ENCODE results near the gene CRLF2.
A peak's percentile ranks its signal among the peaks of the same experiment; 100 is the strongest.
"Not testable (repeated sequence)": the region's sequence is repeated elsewhere in the genome, so short reads cannot be mapped to it uniquely, and the experiment has no call there.

Gene CRLF2

DNA sequence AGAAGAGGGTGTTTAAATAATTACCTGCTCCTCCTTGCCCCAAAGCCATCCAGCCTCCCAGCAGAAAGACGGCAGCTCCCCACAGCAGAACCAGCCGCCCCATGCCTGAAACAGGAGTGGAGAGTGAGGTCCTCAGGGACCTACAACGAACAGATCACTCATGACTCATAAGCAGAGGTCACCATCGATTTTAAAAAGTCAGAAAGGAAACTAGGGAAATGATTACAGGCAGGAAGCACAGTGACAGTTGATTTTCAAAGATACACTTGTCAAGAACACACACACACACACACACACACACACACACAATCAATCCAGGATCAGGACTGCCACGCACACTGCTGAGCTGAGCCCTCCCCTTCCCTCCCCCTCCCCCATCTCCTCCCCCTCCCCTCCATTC lies at the start of gene CRLF2:
CRLF2 (minus strand) TSS at position 118 of the 400 bp plus-strand sequence; CDS start at position 103, 15 bp downstream.
- no peaks in the 10 kb centered on the region for H3K4me1 ChIP-seq (ENCODE audit: insufficient read depth, low read length, poor library complexity, severe bottlenecking)

GRCh38 chrX:1261771-1262170 lies 49.3 kb upstream of the CRLF2 start:
- H3K9me2 ChIP-seq (replicated peaks; ENCODE audit: low read depth, low read length); H3K4me3 ChIP-seq (ENCODE audit: low read length, poor library complexity, severe bottlenecking); H3K27me3 ChIP-seq (ENCODE audit: insufficient read depth, low read length, poor library complexity, severe bottlenecking); H2AFZ ChIP-seq (ENCODE audit: low read length); H3K9ac ChIP-seq (ENCODE audit: low read depth, low read length, poor library complexity, severe bottlenecking); H3K4me1 ChIP-seq (ENCODE audit: insufficient read depth, low read length, poor library complexity, severe bottlenecking); H3K9me3 ChIP-seq (ENCODE audit: insufficient read depth, low read depth, low read length); H4K20me1 ChIP-seq (ENCODE audit: insufficient read depth, low read length, poor library complexity, severe bottlenecking); H3K36me3 ChIP-seq (ENCODE audit: insufficient read depth, low read length); H3F3A ChIP-seq (ENCODE audit: low read depth); H3K4me2 ChIP-seq (ENCODE audit: low read depth, low read length, poor library complexity, severe bottlenecking); H3K79me2 ChIP-seq (ENCODE audit: insufficient read depth, low read length): not testable (repeated sequence)

More for the DNA sequence above, at the start of gene CRLF2:
- Histone ChIP-seq H3K9ac (ENCODE audit: low read depth, low read length, poor library complexity, severe bottlenecking) (peak within 1 kb of the TSS; percentile 79), H3K79me2 (ENCODE audit: insufficient read depth, low read length) (peaks cover 5% of the 10 kb centered on the region; the same call in 1 of the 2 replicates), H3K9me2 (replicated peaks; ENCODE audit: low read depth, low read length) (no peaks in the 10 kb centered on the region), H3K9me3 (ENCODE audit: insufficient read depth, low read depth, low read length) (no peaks in the 10 kb centered on the region), H3K36me3 (ENCODE audit: insufficient read depth, low read length) (no peaks in the 10 kb centered on the region), H3K27me3 (ENCODE audit: insufficient read depth, low read length, poor library complexity, severe bottlenecking) (no peaks in the 10 kb centered on the region), H2AFZ (ENCODE audit: low read length) (no peak within 1 kb of the TSS), H3F3A (ENCODE audit: low read depth) (no peaks in the 10 kb centered on the region), H3K4me3 (ENCODE audit: low read length, poor library complexity, severe bottlenecking) (peak within 1 kb of the TSS; percentile 72), H3K4me2 (ENCODE audit: low read depth, low read length, poor library complexity, severe bottlenecking) (peak within 1 kb of the TSS; percentile 79), H4K20me1 (ENCODE audit: insufficient read depth, low read length, poor library complexity, severe bottlenecking) (no peaks in the 10 kb centered on the region)
- TF ChIP-seq, protein P1, sequence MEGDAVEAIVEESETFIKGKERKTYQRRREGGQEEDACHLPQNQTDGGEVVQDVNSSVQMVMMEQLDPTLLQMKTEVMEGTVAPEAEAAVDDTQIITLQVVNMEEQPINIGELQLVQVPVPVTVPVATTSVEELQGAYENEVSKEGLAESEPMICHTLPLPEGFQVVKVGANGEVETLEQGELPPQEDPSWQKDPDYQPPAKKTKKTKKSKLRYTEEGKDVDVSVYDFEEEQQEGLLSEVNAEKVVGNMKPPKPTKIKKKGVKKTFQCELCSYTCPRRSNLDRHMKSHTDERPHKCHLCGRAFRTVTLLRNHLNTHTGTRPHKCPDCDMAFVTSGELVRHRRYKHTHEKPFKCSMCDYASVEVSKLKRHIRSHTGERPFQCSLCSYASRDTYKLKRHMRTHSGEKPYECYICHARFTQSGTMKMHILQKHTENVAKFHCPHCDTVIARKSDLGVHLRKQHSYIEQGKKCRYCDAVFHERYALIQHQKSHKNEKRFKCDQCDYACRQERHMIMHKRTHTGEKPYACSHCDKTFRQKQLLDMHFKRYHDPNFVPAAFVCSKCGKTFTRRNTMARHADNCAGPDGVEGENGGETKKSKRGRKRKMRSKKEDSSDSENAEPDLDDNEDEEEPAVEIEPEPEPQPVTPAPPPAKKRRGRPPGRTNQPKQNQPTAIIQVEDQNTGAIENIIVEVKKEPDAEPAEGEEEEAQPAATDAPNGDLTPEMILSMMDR (conservative IDR thresholded peaks at IDR 0.05; ENCODE audit: low read length): no peak
- no peak for TF ChIP-seq EZH2phosphoT487 (IDR thresholded peaks at IDR 0.05; ENCODE audit: borderline replicate concordance)

- Histone ChIP-seq H3K9me3 (ENCODE audit: insufficient read depth, low read depth, low read length) (no peaks in the 10 kb centered on the region), H2AFZ (ENCODE audit: low read length) (no peak overlapping the region), H3K9me2 (replicated peaks; ENCODE audit: low read depth, low read length) (no peaks in the 10 kb centered on the region), H3K4me1 (ENCODE audit: insufficient read depth, low read length, poor library complexity, severe bottlenecking) (no peaks in the 10 kb centered on the region), H3K36me3 (ENCODE audit: insufficient read depth, low read length) (no peaks in the 10 kb centered on the region), H3K79me2 (ENCODE audit: insufficient read depth, low read length) (no peaks in the 10 kb centered on the region), H3F3A (ENCODE audit: low read depth) (no peaks in the 10 kb centered on the region), H3K4me3 (ENCODE audit: low read length, poor library complexity, severe bottlenecking) (no peak overlapping the region), H3K9ac (ENCODE audit: low read depth, low read length, poor library complexity, severe bottlenecking) (no peak overlapping the region), H4K20me1 (ENCODE audit: insufficient read depth, low read length, poor library complexity, severe bottlenecking) (no peaks in the 10 kb centered on the region), H3K27me3 (ENCODE audit: insufficient read depth, low read length, poor library complexity, severe bottlenecking) (no peaks in the 10 kb centered on the region), H3K4me2 (ENCODE audit: low read depth, low read length, poor library complexity, severe bottlenecking) (no peak overlapping the region)
- TF ChIP-seq EZH2phosphoT487 (IDR thresholded peaks at IDR 0.05; ENCODE audit: borderline replicate concordance): no peak
- TF ChIP-seq, protein P1 (conservative IDR thresholded peaks at IDR 0.05; ENCODE audit: low read length): no peak
Observed at GRCh38 chrX:1261285-1261684, 48.8 kb upstream of the CRLF2 start.

- H3K4me3 ChIP-seq (ENCODE audit: low read length, poor library complexity, severe bottlenecking): no peak overlapping the region
- H3K4me2 ChIP-seq (ENCODE audit: low read depth, low read length, poor library complexity, severe bottlenecking): no peak overlapping the region
- no peaks in the 10 kb centered on the region for H3K9me3 ChIP-seq (ENCODE audit: insufficient read depth, low read depth, low read length)
- no peak for TF ChIP-seq EZH2phosphoT487 (IDR thresholded peaks at IDR 0.05; ENCODE audit: borderline replicate concordance)
- TF ChIP-seq, protein P1 (conservative IDR thresholded peaks at IDR 0.05; ENCODE audit: low read length): no peak
- H2AFZ ChIP-seq (ENCODE audit: low read length): no peak overlapping the region
- no peaks in the 10 kb centered on the region for H3K9me2 ChIP-seq (replicated peaks; ENCODE audit: low read depth, low read length)
- peaks cover 11% of the 10 kb centered on the region for H3K4me1 ChIP-seq (ENCODE audit: insufficient read depth, low read length, poor library complexity, severe bottlenecking)
- H3K36me3 ChIP-seq (ENCODE audit: insufficient read depth, low read length): no peaks in the 10 kb centered on the region
- no peaks in the 10 kb centered on the region for H3K27me3 ChIP-seq (ENCODE audit: insufficient read depth, low read length, poor library complexity, severe bottlenecking)
- no peaks in the 10 kb centered on the region for H3K79me2 ChIP-seq (ENCODE audit: insufficient read depth, low read length)
- no peaks in the 10 kb centered on the region for H4K20me1 ChIP-seq (ENCODE audit: insufficient read depth, low read length, poor library complexity, severe bottlenecking)
- no peak overlapping the region for H3K9ac ChIP-seq (ENCODE audit: low read depth, low read length, poor library complexity, severe bottlenecking)
- H3F3A ChIP-seq (ENCODE audit: low read depth): 0 out of 2 replicates have a peak, but pooled peaks cover 2% of the 10 kb centered on the region
Observed at GRCh38 chrX:1252861-1253260, 40.4 kb upstream of the CRLF2 start.

Data from Loucy (cell line).